ENCODE data around the gene PYGB.

DNA sequence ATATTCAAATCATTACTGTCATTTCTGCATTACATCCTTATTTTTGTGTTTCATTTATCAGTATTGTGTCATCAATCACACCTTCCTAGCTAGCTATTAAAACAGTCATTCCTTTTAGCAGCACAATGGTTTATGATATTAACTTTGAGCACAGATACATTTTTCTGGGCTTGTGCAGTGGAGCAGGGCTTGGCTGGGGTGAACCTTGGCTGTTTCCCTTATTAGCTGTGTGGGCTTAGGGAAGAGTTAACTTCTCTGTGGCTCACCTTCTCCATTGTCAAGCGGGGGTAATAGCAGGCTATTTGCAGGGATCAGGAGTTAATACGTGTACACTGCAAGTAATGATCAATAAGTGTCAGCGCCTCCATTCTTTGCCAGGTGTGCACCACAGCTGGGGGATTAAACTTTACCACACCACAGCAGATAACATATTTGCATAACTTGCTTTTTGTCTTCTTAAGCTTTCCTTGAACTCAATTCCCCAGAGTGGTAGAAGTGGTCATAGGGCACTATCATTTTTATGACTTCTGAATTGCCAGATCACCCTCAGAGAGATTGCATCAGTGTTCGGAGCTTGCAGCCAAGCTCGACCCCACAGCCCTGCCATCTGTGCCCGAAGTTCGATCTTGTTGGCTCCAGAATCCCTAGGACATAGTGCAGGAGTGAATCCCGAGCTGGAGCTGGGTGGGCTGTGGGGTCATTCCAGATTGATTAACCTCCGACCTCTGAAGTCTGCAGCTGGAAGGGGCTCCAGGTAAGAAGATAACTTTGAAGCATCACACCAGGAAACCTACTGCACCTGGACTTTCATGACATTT is 1.5 kb upstream of the PYGB start:
- TF ChIP-seq, protein P1, sequence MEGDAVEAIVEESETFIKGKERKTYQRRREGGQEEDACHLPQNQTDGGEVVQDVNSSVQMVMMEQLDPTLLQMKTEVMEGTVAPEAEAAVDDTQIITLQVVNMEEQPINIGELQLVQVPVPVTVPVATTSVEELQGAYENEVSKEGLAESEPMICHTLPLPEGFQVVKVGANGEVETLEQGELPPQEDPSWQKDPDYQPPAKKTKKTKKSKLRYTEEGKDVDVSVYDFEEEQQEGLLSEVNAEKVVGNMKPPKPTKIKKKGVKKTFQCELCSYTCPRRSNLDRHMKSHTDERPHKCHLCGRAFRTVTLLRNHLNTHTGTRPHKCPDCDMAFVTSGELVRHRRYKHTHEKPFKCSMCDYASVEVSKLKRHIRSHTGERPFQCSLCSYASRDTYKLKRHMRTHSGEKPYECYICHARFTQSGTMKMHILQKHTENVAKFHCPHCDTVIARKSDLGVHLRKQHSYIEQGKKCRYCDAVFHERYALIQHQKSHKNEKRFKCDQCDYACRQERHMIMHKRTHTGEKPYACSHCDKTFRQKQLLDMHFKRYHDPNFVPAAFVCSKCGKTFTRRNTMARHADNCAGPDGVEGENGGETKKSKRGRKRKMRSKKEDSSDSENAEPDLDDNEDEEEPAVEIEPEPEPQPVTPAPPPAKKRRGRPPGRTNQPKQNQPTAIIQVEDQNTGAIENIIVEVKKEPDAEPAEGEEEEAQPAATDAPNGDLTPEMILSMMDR (IDR thresholded peaks at IDR 0.05) = no peak
- TF ChIP-seq ZFX (IDR thresholded peaks at IDR 0.05; ENCODE audit: borderline replicate concordance) = no peak

All from 22Rv1 (cell line).